ENCODE results near the gene BNIP2. TPM values are rescaled to one million over a fixed set of nuclear protein-coding genes. Genes with fewer than 3 reads are reported as not detected.

Gene BNIP2
- total RNA-seq, 1 donor = 114 TPM

- DNase-seq (ENCODE audit: low read depth) = no peak
- H3K4me3 ChIP-seq (ENCODE audit: low read depth, low read length) = no peak overlapping the region
- TF ChIP-seq CTCF (IDR thresholded peaks at IDR 0.05; ENCODE audit: insufficient read depth, low read depth, low read length) = no peak
Measured at GRCh38 chr15:59678620-59679019, 10.5 kb downstream of the BNIP2 start.

GRCh38 chr15:59678172-59678571 lies 10.9 kb downstream of the BNIP2 start:
- TF ChIP-seq CTCF (IDR thresholded peaks at IDR 0.05; ENCODE audit: insufficient read depth, low read depth, low read length) = no peak
- DNase-seq (ENCODE audit: low read depth) = no peak

GRCh38 chr15:59676565-59676964 lies 12.6 kb downstream of the BNIP2 start:
- no peak for DNase-seq (ENCODE audit: low read depth)
- H3K4me3 ChIP-seq (ENCODE audit: low read depth, low read length) = no peak overlapping the region
- TF ChIP-seq CTCF (IDR thresholded peaks at IDR 0.05; ENCODE audit: insufficient read depth, low read depth, low read length) = no peak

More at GRCh38 chr15:59678172-59678571, 10.9 kb downstream of the BNIP2 start:
- no peak overlapping the region for H3K4me3 ChIP-seq (ENCODE audit: low read depth, low read length)

GRCh38 chr15:59674361-59674877 lies 14.7 kb downstream of the BNIP2 start:
- DNase-seq (ENCODE audit: low read depth) = no peak
- no peak for TF ChIP-seq CTCF (IDR thresholded peaks at IDR 0.05; ENCODE audit: insufficient read depth, low read depth, low read length)
- H3K4me3 ChIP-seq (ENCODE audit: low read depth, low read length) = no peak overlapping the region

- TF ChIP-seq CTCF (IDR thresholded peaks at IDR 0.05; ENCODE audit: insufficient read depth, low read depth, low read length) = no peak
- no peak for DNase-seq (ENCODE audit: low read depth)
Measured at GRCh38 chr15:59668556-59668955, 20.6 kb downstream of the BNIP2 start.

GRCh38 chr15:59662260-59662659 lies 26.9 kb downstream of the BNIP2 start:
- DNase-seq (ENCODE audit: low read depth) = peak; percentile 15
- TF ChIP-seq CTCF (IDR thresholded peaks at IDR 0.05; ENCODE audit: insufficient read depth, low read depth, low read length) = no peak
- H3K4me3 ChIP-seq (ENCODE audit: low read depth, low read length) = no peak overlapping the region

More at GRCh38 chr15:59668556-59668955, 20.6 kb downstream of the BNIP2 start:
- no peak overlapping the region for H3K4me3 ChIP-seq (ENCODE audit: low read depth, low read length)

GRCh38 chr15:59659366-59659765 lies 29.8 kb downstream of the BNIP2 start:
- H3K4me3 ChIP-seq (ENCODE audit: low read depth, low read length) = no peak overlapping the region
- no peak for TF ChIP-seq CTCF (IDR thresholded peaks at IDR 0.05; ENCODE audit: insufficient read depth, low read depth, low read length)
- DNase-seq (ENCODE audit: low read depth) = no peak

Data from fibroblast of villous mesenchyme (primary cell).